ENCODE results near the gene HS6ST2.
"Not testable (repeated sequence)": the region's sequence is repeated elsewhere in the genome, so short reads cannot be mapped to it uniquely, and the experiment has no call there.

HS6ST2 gene

GRCh38 chrX:132900633-132901293, 57.7 kb downstream of the HS6ST2 start:
- DNase-seq (ENCODE audit: extremely low read depth, low read depth) = no peak
- TF ChIP-seq CTCF (IDR thresholded peaks at IDR 0.05; ENCODE audit: low read depth, low read length) = no peak

GRCh38 chrX:132887569-132887968, 70.9 kb downstream of the HS6ST2 start:
- no peak for DNase-seq (ENCODE audit: extremely low read depth, low read depth)
- TF ChIP-seq CTCF (IDR thresholded peaks at IDR 0.05; ENCODE audit: low read depth, low read length) = no peak

GRCh38 chrX:132883358-132883915, 75.0 kb downstream of the HS6ST2 start:
- no peak for TF ChIP-seq CTCF (IDR thresholded peaks at IDR 0.05; ENCODE audit: low read depth, low read length)
- DNase-seq (ENCODE audit: extremely low read depth, low read depth) = no peak

- DNase-seq (ENCODE audit: extremely low read depth, low read depth) = not testable (repeated sequence)
Measured at GRCh38 chrX:132880753-132881152, 77.7 kb downstream of the HS6ST2 start.

- DNase-seq (ENCODE audit: extremely low read depth, low read depth) = no peak
- TF ChIP-seq CTCF (IDR thresholded peaks at IDR 0.05; ENCODE audit: low read depth, low read length) = no peak
Measured at GRCh38 chrX:132877954-132878536, 80.4 kb downstream of the HS6ST2 start.

GRCh38 chrX:132876523-132877338, 81.7 kb downstream of the HS6ST2 start:
- DNase-seq (ENCODE audit: extremely low read depth, low read depth) = no peak

More at GRCh38 chrX:132876523-132877338, 81.7 kb downstream of the HS6ST2 start:
- TF ChIP-seq CTCF (IDR thresholded peaks at IDR 0.05; ENCODE audit: low read depth, low read length) = no peak

Measured in AG09319 (cell line).